HEK293 (cell line): ENCODE data around the gene SAMD11.
"Not testable (repeated sequence)": the region's sequence is repeated elsewhere in the genome, so short reads cannot be mapped to it uniquely, and the experiment has no call there.

Experiments
- FEZF1 ChIP-seq: fragments of 450-650 bp; formaldehyde crosslinking; IDR thresholded peaks from 2 replicates; pipeline ENCODE4 v1.5.1; 2016; ENCODE audit warnings: missing biosample characterization, missing genetic modification characterization
- GLI4 ChIP-seq: fragments of 450-650 bp; formaldehyde crosslinking; IDR thresholded peaks from 2 replicates; pipeline ENCODE4 v1.5.1; 2016; ENCODE audit warnings: missing biosample characterization, missing genetic modification characterization
- ZNF274 ChIP-seq, 2 experiments: fragments of 200-500 bp in 1 of 2; fragments of 450-650 bp in 1 of 2; sonication (Bioruptor generic) in 1 of 2; formaldehyde crosslinking in 1 of 2; IDR thresholded peaks; 2 replicates each; pipeline versions ENCODE4 v1.5.1 to v1.6.1; 2014 to 2016; ENCODE audit warnings: borderline replicate concordance in 1 of 2, inconsistent platforms in 1 of 2, low read length in 1 of 2, missing biosample characterization in 1 of 2, missing genetic modification characterization in 1 of 2
- ZNF521 ChIP-seq: fragments of 450-650 bp; formaldehyde crosslinking; IDR thresholded peaks from 2 replicates; pipeline ENCODE4 v1.5.1; 2017; ENCODE audit warnings: missing biosample characterization, mild to moderate bottlenecking, missing genetic modification characterization
- ZNF629 ChIP-seq: fragments of 450-650 bp; formaldehyde crosslinking; IDR thresholded peaks from 2 replicates; pipeline ENCODE4 v1.5.1; 2017; ENCODE audit warnings: missing biosample characterization, missing genetic modification characterization
- ZNF664 ChIP-seq: fragments of 450-650 bp; formaldehyde crosslinking; IDR thresholded peaks from 2 replicates; pipeline ENCODE4 v1.5.1; 2016; ENCODE audit warnings: missing biosample characterization, missing genetic modification characterization
- ZNF670 ChIP-seq: fragments of 450-650 bp; formaldehyde crosslinking; IDR thresholded peaks from 2 replicates; pipeline ENCODE4 v1.5.1; 2016; ENCODE audit warnings: missing biosample characterization, missing genetic modification characterization, low read depth
- TF ChIP-seq, protein P1 (sequence below): fragments of 450-650 bp; formaldehyde crosslinking; IDR thresholded peaks from 2 replicates; pipeline ENCODE4 v1.5.1; 2016; ENCODE audit warnings: missing biosample characterization, missing genetic modification characterization
- TF ChIP-seq, protein P2 (sequence below): fragments of 450-650 bp; formaldehyde crosslinking; IDR thresholded peaks from 2 replicates; pipeline ENCODE4 v1.5.1; 2016; ENCODE audit warnings: missing biosample characterization, missing genetic modification characterization, low read depth
- TF ChIP-seq, protein P3 (sequence below): fragments of 450-650 bp; formaldehyde crosslinking; IDR thresholded peaks from 2 replicates; pipeline ENCODE4 v1.5.1; 2016; ENCODE audit warnings: missing biosample characterization, missing genetic modification characterization
- TF ChIP-seq, protein P4 (sequence below): fragments of 450-650 bp; formaldehyde crosslinking; IDR thresholded peaks from 2 replicates; pipeline ENCODE4 v1.5.1; 2016; ENCODE audit warnings: missing biosample characterization, missing genetic modification characterization

DNA sequence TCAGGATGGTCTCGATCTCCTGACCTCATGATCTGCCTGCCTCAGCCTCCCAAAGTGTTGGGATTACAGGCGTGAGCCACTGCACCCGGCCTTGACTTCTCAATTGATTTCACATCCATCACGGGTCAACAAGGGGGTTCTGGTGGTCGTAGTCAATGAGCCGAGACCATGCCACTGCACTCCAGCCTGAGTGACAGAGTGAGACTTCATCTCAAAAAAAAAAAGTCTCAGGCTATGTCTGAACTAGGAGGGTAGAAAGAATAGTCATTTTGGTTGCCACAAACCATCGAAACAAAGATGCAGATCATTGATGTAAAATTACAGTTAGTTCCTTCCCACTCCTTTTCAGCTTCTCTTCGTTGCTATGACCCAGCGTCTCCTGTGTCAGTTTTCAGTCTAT is 33.5 kb upstream of the SAMD11 start:
- TF ChIP-seq, protein P1, sequence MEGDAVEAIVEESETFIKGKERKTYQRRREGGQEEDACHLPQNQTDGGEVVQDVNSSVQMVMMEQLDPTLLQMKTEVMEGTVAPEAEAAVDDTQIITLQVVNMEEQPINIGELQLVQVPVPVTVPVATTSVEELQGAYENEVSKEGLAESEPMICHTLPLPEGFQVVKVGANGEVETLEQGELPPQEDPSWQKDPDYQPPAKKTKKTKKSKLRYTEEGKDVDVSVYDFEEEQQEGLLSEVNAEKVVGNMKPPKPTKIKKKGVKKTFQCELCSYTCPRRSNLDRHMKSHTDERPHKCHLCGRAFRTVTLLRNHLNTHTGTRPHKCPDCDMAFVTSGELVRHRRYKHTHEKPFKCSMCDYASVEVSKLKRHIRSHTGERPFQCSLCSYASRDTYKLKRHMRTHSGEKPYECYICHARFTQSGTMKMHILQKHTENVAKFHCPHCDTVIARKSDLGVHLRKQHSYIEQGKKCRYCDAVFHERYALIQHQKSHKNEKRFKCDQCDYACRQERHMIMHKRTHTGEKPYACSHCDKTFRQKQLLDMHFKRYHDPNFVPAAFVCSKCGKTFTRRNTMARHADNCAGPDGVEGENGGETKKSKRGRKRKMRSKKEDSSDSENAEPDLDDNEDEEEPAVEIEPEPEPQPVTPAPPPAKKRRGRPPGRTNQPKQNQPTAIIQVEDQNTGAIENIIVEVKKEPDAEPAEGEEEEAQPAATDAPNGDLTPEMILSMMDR (tag by site-specific recombination) = not testable (repeated sequence)
- not testable (repeated sequence) for TF ChIP-seq ZNF629 (tag by site-specific recombination); ZNF670 (tag by site-specific recombination); FEZF1 (tag by site-specific recombination); ZNF274 (IDR thresholded peaks at IDR 0.05; ENCODE audit: low read length); ZNF274 (tag by site-specific recombination; IDR thresholded peaks at IDR 0.05; ENCODE audit: borderline replicate concordance); GLI4 (tag by site-specific recombination); ZNF664 (tag by site-specific recombination); ZNF521 (tag by site-specific recombination)
- TF ChIP-seq, protein P2, sequence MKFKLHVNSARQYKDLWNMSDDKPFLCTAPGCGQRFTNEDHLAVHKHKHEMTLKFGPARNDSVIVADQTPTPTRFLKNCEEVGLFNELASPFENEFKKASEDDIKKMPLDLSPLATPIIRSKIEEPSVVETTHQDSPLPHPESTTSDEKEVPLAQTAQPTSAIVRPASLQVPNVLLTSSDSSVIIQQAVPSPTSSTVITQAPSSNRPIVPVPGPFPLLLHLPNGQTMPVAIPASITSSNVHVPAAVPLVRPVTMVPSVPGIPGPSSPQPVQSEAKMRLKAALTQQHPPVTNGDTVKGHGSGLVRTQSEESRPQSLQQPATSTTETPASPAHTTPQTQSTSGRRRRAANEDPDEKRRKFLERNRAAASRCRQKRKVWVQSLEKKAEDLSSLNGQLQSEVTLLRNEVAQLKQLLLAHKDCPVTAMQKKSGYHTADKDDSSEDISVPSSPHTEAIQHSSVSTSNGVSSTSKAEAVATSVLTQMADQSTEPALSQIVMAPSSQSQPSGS (tag by site-specific recombination) = not testable (repeated sequence)
- TF ChIP-seq, protein P3, sequence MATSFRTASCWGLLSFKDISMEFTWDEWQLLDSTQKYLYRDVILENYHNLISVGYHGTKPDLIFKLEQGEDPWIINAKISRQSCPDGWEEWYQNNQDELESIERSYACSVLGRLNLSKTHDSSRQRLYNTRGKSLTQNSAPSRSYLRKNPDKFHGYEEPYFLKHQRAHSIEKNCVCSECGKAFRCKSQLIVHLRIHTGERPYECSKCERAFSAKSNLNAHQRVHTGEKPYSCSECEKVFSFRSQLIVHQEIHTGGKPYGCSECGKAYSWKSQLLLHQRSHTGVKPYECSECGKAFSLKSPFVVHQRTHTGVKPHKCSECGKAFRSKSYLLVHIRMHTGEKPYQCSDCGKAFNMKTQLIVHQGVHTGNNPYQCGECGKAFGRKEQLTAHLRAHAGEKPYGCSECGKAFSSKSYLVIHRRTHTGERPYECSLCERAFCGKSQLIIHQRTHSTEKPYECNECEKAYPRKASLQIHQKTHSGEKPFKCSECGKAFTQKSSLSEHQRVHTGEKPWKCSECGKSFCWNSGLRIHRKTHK (tag by site-specific recombination) = not testable (repeated sequence)
- TF ChIP-seq, protein P4, sequence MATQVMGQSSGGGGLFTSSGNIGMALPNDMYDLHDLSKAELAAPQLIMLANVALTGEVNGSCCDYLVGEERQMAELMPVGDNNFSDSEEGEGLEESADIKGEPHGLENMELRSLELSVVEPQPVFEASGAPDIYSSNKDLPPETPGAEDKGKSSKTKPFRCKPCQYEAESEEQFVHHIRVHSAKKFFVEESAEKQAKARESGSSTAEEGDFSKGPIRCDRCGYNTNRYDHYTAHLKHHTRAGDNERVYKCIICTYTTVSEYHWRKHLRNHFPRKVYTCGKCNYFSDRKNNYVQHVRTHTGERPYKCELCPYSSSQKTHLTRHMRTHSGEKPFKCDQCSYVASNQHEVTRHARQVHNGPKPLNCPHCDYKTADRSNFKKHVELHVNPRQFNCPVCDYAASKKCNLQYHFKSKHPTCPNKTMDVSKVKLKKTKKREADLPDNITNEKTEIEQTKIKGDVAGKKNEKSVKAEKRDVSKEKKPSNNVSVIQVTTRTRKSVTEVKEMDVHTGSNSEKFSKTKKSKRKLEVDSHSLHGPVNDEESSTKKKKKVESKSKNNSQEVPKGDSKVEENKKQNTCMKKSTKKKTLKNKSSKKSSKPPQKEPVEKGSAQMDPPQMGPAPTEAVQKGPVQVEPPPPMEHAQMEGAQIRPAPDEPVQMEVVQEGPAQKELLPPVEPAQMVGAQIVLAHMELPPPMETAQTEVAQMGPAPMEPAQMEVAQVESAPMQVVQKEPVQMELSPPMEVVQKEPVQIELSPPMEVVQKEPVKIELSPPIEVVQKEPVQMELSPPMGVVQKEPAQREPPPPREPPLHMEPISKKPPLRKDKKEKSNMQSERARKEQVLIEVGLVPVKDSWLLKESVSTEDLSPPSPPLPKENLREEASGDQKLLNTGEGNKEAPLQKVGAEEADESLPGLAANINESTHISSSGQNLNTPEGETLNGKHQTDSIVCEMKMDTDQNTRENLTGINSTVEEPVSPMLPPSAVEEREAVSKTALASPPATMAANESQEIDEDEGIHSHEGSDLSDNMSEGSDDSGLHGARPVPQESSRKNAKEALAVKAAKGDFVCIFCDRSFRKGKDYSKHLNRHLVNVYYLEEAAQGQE = not testable (repeated sequence)
